Mucosa of rectum (tissue), 2 donors: ENCODE measurements around the gene LSAMP.

Source experiments
- H3K27ac ChIP-seq, 2 donors: one replicate each; pipeline ENCODE4 v1.7.0; 2013; ENCODE audit warnings: inconsistent platforms in 2 of 2, low read depth in 2 of 2, low read length in 2 of 2
- H3K27me3 ChIP-seq, 2 donors: one replicate each; pipeline ENCODE4 v1.7.0; 2013; ENCODE audit warnings: low read length in 2 of 2; ENCODE audit not compliant: control insufficient read depth in 2 of 2, insufficient read depth in 2 of 2
- H3K36me3 ChIP-seq, 2 donors: one replicate each; pipeline ENCODE4 v1.7.0; 2013; ENCODE audit warnings: low read length in 2 of 2; ENCODE audit not compliant: control insufficient read depth in 2 of 2, insufficient read depth in 2 of 2
- H3K4me1 ChIP-seq, 2 donors: one replicate each; pipeline ENCODE4 v1.7.0; 2013; ENCODE audit warnings: low read length in 2 of 2, mild to moderate bottlenecking in 1 of 2; ENCODE audit not compliant: control insufficient read depth in 2 of 2, insufficient read depth in 2 of 2
- H3K4me3 ChIP-seq, 2 donors: one replicate each; pipeline ENCODE4 v1.7.0; 2013; ENCODE audit warnings: low read length in 2 of 2
- H3K9ac ChIP-seq, 2 donors: one replicate each; pipeline ENCODE4 v1.7.0; 2013; ENCODE audit warnings: low read length in 2 of 2, low read depth in 1 of 2, mild to moderate bottlenecking in 1 of 2
- H3K9me3 ChIP-seq, 2 donors: one replicate each; pipeline ENCODE4 v1.7.0; 2013; ENCODE audit warnings: low read length in 2 of 2; ENCODE audit not compliant: control insufficient read depth in 2 of 2
- donor health status: healthy.
- donor health status: Normal muscosa, but diverticular disease.

The LSAMP gene

DNA sequence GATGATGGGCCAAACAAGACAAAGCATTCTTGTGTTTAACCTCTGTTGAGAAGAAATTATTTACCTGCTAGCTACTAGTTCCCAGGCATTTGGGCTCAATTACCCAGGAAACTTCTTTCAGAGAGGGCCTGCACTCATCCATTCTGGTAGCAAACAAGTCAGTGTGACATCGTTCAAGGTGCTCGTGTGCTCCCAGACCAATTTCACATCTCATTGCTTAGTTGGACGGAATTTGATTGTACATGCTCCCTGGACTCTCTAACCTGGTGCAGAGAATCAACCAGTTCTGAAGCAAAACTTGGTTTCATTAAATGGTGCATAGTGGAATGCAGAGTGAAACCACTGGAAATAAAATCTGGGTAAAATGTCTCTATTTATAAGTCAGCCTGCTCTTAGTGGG is 392.7 kb downstream of the LSAMP start:
- H3K4me3 ChIP-seq: no peak overlapping the region
- no peak overlapping the region for H3K9ac ChIP-seq
- H3K27me3 ChIP-seq: no peaks in the 10 kb centered on the region
- H3K4me1 ChIP-seq: no peaks in the 10 kb centered on the region
- no peaks in the 10 kb centered on the region for H3K36me3 ChIP-seq
- no peak overlapping the region for H3K27ac ChIP-seq
- H3K9me3 ChIP-seq: no peaks in the 10 kb centered on the region

DNA sequence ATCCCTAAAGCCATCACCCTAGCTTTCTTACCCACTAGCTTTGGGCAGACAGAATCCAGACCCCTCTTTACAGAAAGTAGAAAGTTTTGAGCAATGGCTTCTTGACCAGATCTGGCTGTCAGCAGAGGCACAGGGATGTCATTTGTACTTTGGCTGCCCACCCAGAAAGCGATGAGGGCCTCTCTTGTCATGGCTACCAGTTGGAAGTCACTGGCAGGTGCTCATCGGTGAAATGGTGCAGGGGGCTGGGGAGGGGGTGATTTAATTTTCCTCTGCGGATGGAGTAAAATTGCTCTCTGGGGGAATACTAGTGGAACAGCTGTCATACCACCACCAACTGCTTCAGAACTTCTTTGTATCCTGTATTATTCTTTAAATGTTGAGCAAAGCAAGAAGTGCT is 393.7 kb downstream of the LSAMP start:
- no peaks in the 10 kb centered on the region for H3K27me3 ChIP-seq
- no peak overlapping the region for H3K9ac ChIP-seq
- no peaks in the 10 kb centered on the region for H3K4me1 ChIP-seq
- no peak overlapping the region for H3K27ac ChIP-seq
- no peaks in the 10 kb centered on the region for H3K9me3 ChIP-seq
- no peak overlapping the region for H3K4me3 ChIP-seq
- H3K36me3 ChIP-seq: no peaks in the 10 kb centered on the region

DNA sequence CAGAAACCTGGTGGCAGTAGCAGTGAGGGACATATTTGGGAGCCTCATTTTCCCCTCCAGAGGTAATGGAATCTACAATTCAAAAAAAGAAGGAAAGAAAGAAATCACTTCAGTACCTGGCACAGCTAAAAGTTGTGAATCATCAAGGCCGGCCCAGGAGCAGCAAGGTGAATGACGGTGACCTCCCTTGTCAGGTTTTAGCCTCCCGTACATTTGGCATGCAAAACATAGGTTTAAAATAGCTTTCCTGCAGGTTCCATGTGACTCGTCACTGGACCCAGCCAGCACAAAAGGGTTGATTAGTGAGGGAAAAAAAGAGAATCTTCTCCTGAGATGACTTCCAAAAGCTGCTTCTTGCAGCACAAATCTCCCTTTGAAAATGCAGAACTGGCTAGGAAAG is 394.2 kb downstream of the LSAMP start:
- H3K27me3 ChIP-seq: no peaks in the 10 kb centered on the region
- H3K27ac ChIP-seq: no peak overlapping the region
- H3K9me3 ChIP-seq: no peaks in the 10 kb centered on the region
- H3K36me3 ChIP-seq: no peaks in the 10 kb centered on the region
- H3K4me3 ChIP-seq: no peak overlapping the region
- no peaks in the 10 kb centered on the region for H3K4me1 ChIP-seq
- H3K9ac ChIP-seq: no peak overlapping the region

DNA sequence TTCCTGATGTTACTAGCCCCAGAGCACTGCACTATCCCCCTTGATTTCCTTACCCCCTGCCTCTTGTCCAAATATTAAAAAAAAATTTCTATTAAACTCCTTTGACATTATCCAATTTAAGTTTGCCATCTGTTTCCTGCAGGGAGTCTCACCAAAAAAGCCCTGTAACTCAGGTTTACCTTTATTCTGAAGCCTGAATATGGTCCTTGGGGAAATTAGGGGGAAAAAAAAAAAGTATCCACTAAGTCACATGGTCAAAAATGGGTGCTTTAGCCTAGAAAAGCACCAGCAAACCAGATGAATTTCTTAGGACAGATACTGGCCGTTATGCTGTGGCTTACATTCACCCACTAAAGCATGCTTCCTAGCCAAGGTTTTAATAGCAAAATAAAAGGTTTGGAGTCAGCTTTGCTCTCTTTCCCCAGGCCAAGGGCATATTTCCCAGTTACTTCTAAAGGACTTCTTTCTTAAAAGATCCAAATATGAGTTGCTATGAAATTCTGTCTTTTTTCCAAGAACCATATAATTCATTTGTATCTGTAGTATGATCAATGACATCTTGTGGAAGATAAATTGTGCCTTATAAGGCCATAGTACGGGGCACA is 394.9 kb downstream of the LSAMP start:
- H3K9me3 ChIP-seq: no peaks in the 10 kb centered on the region
- no peaks in the 10 kb centered on the region for H3K36me3 ChIP-seq
- H3K27me3 ChIP-seq: no peaks in the 10 kb centered on the region
- H3K4me3 ChIP-seq: no peak overlapping the region
- no peak overlapping the region for H3K9ac ChIP-seq
- H3K4me1 ChIP-seq: no peaks in the 10 kb centered on the region
- no peak overlapping the region for H3K27ac ChIP-seq

GRCh38 chr3:116048991-116049390 is 396.3 kb downstream of the LSAMP start:
- no peaks in the 10 kb centered on the region for H3K4me1 ChIP-seq
- no peak overlapping the region for H3K9ac ChIP-seq
- no peak overlapping the region for H3K4me3 ChIP-seq
- no peaks in the 10 kb centered on the region for H3K27me3 ChIP-seq
- no peak overlapping the region for H3K27ac ChIP-seq
- no peaks in the 10 kb centered on the region for H3K9me3 ChIP-seq
- no peaks in the 10 kb centered on the region for H3K36me3 ChIP-seq

- no peaks in the 10 kb centered on the region for H3K4me1 ChIP-seq
- no peak overlapping the region for H3K27ac ChIP-seq
- H3K9me3 ChIP-seq: no peaks in the 10 kb centered on the region
- no peaks in the 10 kb centered on the region for H3K36me3 ChIP-seq
- no peaks in the 10 kb centered on the region for H3K27me3 ChIP-seq
- no peak overlapping the region for H3K9ac ChIP-seq
- H3K4me3 ChIP-seq: no peak overlapping the region
Measured at GRCh38 chr3:116046350-116046749, 398.9 kb downstream of the LSAMP start.

DNA sequence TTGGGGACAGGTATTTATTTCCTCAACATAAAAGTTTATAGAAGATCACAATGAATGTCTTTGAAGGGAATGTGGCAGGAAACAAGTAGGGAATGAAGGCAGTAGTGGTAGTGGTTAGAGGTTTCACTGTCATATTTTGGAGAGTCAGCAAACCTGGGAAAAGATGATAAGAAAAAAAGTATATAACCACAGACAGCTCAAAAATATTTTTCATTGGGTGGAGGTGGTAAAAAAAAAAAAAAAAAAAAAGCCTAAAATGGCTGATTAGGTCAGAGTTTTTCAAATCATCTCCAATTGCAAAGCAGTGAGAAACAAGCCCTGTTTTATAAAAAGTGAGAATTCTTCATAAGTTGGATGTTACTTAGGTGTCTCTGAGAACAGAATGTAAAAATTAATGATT is 400.0 kb downstream of the LSAMP start:
- no peaks in the 10 kb centered on the region for H3K4me1 ChIP-seq
- no peak overlapping the region for H3K9ac ChIP-seq
- no peaks in the 10 kb centered on the region for H3K27me3 ChIP-seq
- H3K4me3 ChIP-seq: no peak overlapping the region
- H3K9me3 ChIP-seq: no peaks in the 10 kb centered on the region
- no peaks in the 10 kb centered on the region for H3K36me3 ChIP-seq
- no peak overlapping the region for H3K27ac ChIP-seq

DNA sequence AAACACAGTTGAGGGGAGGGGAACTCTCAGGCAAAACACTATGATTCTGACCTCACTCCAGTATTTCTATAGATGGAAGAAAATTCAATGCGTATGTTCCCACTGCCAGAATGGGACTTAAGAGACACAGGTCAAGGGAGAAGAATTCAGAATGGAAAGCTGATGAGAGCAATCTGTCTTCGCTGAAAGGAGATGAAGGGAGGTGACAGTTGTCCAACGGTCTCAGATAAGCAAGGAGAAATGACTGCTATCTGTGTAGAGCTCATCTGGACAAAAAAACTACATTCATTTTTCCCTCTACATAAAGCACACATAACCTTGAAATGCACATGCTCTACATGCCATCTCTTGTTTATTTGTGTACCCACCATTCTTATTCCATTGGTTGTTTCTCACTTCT is 405.1 kb downstream of the LSAMP start:
- Histone ChIP-seq H3K9me3 (no peaks in the 10 kb centered on the region), H3K36me3 (no peaks in the 10 kb centered on the region), H3K4me3 (no peak overlapping the region), H3K4me1 (no peaks in the 10 kb centered on the region), H3K27me3 (no peaks in the 10 kb centered on the region), H3K9ac (no peak overlapping the region), H3K27ac (no peak overlapping the region)

DNA sequence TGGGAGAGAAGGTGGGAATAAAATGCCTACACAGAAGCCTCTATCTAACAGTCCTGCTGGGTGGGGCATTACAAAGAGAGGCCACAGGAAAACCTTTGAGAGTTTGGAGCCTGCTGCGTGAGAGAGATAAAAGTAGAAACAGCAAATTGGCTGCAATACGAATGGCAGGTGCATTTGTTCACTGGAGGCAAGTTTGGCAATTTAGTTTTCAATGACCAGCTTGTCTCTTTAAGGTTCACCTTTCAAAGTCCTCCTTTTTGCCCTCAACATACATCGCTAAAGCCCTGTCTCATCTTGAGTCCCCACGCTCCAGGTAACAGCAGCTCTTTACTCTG is 405.7 kb downstream of the LSAMP start:
- Histone ChIP-seq H3K27ac (no peak overlapping the region), H3K27me3 (no peaks in the 10 kb centered on the region)

DNA sequence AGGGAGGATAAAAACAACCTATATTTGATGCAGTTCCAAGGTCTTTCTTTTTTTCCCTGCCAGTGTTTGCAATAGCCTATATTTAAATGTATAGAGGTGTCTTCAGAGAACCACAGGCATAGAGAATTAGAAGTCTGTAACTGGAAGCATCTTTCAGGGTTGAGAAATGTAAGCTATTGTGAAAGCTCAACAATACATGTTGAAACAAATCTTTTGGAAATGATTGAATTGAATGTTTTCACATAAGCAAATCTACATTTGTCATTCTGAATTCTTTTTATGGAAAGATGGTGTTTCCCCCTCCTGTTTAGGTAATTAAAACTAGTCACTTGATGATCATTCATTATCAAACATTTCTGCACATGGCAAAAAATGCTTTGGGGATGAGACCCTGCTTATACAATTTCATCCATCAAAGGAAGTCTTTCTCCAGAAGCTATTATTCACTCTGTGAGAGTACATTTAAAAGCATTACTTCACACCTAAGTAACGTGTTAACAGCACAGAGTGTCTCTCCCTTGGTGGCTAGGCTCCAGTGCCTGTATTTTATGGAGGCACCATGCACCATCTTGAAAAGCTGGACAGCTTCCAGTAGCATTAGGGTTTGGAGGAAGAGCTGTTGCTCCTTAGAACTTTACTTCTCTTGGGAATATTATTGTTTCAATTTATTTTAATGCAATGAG is 406.2 kb downstream of the LSAMP start:
- Histone ChIP-seq H3K4me1 (no peaks in the 10 kb centered on the region), H3K27ac (no peak overlapping the region), H3K27me3 (no peaks in the 10 kb centered on the region), H3K4me3 (no peak overlapping the region), H3K36me3 (no peaks in the 10 kb centered on the region), H3K9me3 (no peaks in the 10 kb centered on the region), H3K9ac (no peak overlapping the region)

More for the DNA sequence above, 405.7 kb downstream of the LSAMP start:
- H3K36me3 ChIP-seq: no peaks in the 10 kb centered on the region
- no peak overlapping the region for H3K4me3 ChIP-seq
- H3K9ac ChIP-seq: no peak overlapping the region
- H3K9me3 ChIP-seq: no peaks in the 10 kb centered on the region
- no peaks in the 10 kb centered on the region for H3K4me1 ChIP-seq
